Parathyroid adenoma (tissue), 2 donors: ENCODE results near the gene GTPBP6.
"Not testable (repeated sequence)": the region's sequence is repeated elsewhere in the genome, so short reads cannot be mapped to it uniquely, and the experiment has no call there.

ENCODE experiments used
- H2AFZ ChIP-seq: fragments of 300-600 bp; sonication (generic); one replicate; pipeline ENCODE4 v1.7.0; 2017; ENCODE audit warnings: antibody characterized with exemption, mild to moderate bottlenecking
- H3K27ac ChIP-seq: fragments of 300-600 bp; sonication (generic); one replicate; pipeline ENCODE4 v1.7.0; 2017
- H3K27me3 ChIP-seq: fragments of 300-600 bp; sonication (generic); one replicate; pipeline ENCODE4 v1.7.0; 2017; ENCODE audit warnings: low read length; ENCODE audit not compliant: control insufficient read depth, insufficient read depth
- H3K36me3 ChIP-seq: fragments of 300-600 bp; sonication (generic); one replicate; pipeline ENCODE4 v1.7.0; 2017; ENCODE audit warnings: low read length; ENCODE audit not compliant: control insufficient read depth, insufficient read depth
- H3K4me1 ChIP-seq: fragments of 300-600 bp; sonication (generic); one replicate; pipeline ENCODE4 v1.7.0; 2017; ENCODE audit warnings: control low read depth
- H3K4me2 ChIP-seq: fragments of 300-600 bp; sonication (generic); one replicate; pipeline ENCODE4 v1.7.0; 2017; ENCODE audit warnings: low read length
- H3K4me3 ChIP-seq: fragments of 300-600 bp; sonication (generic); one replicate; pipeline ENCODE4 v1.7.0; 2017; ENCODE audit warnings: low read depth, low read length
- H3K79me2 ChIP-seq: fragments of 300-600 bp; sonication (generic); one replicate; pipeline ENCODE4 v1.7.0; 2017; ENCODE audit warnings: control low read depth
- H3K9ac ChIP-seq: fragments of 300-600 bp; sonication (generic); one replicate; pipeline ENCODE4 v1.7.0; 2017; ENCODE audit warnings: mild to moderate bottlenecking
- H3K9me3 ChIP-seq: fragments of 300-600 bp; sonication (generic); one replicate; pipeline ENCODE4 v1.7.0; 2017; ENCODE audit warnings: low read length; ENCODE audit not compliant: control insufficient read depth
- TF ChIP-seq, protein P1 (sequence below): fragments of 300-600 bp; sonication (generic); IDR thresholded peaks from one replicate; pipeline ENCODE4 v1.7.0; 2017; ENCODE audit warnings: antibody characterized with exemption, mild to moderate bottlenecking
- donor health status: primary hyperparathyroidism.

Gene GTPBP6

DNA sequence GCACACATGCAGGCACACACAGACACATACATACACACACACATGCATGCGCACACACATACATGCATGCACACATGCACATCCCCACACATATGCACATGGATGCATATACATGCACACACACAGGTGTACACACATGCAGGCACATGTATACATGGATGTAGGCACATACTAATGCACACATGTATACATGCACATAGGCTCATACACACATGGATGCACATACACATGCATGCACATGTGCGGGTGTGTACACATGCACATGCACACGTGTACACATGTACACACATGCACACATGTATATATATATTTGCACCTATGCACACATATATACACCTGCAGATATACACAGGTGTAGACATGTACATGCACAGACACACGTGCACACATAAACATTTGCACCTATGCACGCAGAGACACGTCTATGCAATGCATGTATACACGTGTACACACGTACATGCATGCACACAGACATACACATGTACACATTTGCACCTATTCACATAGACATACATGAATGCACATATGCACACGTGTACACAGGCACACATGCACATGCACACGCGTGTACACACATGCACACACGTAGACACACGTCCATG lies 33.4 kb downstream of the GTPBP6 start:
- H3K4me2 ChIP-seq: no peak overlapping the region
- TF ChIP-seq, protein P1, sequence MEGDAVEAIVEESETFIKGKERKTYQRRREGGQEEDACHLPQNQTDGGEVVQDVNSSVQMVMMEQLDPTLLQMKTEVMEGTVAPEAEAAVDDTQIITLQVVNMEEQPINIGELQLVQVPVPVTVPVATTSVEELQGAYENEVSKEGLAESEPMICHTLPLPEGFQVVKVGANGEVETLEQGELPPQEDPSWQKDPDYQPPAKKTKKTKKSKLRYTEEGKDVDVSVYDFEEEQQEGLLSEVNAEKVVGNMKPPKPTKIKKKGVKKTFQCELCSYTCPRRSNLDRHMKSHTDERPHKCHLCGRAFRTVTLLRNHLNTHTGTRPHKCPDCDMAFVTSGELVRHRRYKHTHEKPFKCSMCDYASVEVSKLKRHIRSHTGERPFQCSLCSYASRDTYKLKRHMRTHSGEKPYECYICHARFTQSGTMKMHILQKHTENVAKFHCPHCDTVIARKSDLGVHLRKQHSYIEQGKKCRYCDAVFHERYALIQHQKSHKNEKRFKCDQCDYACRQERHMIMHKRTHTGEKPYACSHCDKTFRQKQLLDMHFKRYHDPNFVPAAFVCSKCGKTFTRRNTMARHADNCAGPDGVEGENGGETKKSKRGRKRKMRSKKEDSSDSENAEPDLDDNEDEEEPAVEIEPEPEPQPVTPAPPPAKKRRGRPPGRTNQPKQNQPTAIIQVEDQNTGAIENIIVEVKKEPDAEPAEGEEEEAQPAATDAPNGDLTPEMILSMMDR: no peak
- no peak overlapping the region for H3K9ac ChIP-seq
- no peaks in the 10 kb centered on the region for H3K9me3 ChIP-seq
- no peak overlapping the region for H3K27ac ChIP-seq
- H3K27me3 ChIP-seq: no peaks in the 10 kb centered on the region
- H3K36me3 ChIP-seq: no peaks in the 10 kb centered on the region
- no peak overlapping the region for H3K4me3 ChIP-seq
- no peaks in the 10 kb centered on the region for H3K4me1 ChIP-seq
- no peak overlapping the region for H2AFZ ChIP-seq
- H3K79me2 ChIP-seq: no peaks in the 10 kb centered on the region

DNA sequence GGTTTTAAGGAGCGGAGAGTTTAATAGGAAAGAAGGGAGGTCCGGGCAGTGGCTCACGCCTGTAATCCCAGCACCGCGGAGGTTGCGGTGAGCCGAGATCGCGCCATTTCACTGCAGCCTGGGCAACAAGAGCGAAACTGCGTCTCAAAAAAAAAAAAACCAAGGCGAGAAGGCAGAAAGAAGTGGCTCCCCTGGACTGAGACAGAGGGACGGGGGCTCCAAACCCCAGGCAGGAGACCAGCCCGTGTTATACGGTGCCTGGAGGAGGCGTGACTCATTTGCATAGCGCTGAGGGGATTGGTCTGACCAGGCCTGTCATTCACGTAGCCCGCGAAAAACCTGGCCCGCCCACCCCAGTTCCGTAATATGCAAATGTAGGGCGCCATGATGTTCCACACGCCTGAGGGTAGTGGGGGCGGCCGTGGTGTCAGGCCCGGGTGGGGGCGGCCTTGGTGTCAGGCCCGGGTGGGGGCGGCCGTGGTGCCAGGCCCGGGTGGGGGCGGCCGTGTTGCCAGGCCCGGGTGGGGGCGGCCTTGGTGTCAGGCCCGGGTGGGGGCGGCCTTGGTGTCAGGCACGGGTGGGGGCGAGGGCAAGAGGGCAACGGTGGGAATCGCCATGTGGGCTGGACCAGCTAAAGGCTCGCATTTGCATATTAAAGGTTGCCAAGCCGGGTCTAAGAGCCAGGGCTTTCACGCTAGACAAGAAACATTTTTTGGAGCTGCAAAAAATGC lies 35.3 kb downstream of the GTPBP6 start:
- Histone ChIP-seq H3K9ac (no peak overlapping the region), H3K27me3 (no peaks in the 10 kb centered on the region), H3K27ac (no peak overlapping the region), H3K79me2 (no peaks in the 10 kb centered on the region), H3K9me3 (no peaks in the 10 kb centered on the region), H3K36me3 (no peaks in the 10 kb centered on the region), H3K4me3 (peak overlapping the region; percentile 81), H3K4me1 (no peaks in the 10 kb centered on the region), H2AFZ (peak overlapping the region; percentile 64), H3K4me2 (peak overlapping the region; percentile 99)
- TF ChIP-seq, protein P1: no peak

DNA sequence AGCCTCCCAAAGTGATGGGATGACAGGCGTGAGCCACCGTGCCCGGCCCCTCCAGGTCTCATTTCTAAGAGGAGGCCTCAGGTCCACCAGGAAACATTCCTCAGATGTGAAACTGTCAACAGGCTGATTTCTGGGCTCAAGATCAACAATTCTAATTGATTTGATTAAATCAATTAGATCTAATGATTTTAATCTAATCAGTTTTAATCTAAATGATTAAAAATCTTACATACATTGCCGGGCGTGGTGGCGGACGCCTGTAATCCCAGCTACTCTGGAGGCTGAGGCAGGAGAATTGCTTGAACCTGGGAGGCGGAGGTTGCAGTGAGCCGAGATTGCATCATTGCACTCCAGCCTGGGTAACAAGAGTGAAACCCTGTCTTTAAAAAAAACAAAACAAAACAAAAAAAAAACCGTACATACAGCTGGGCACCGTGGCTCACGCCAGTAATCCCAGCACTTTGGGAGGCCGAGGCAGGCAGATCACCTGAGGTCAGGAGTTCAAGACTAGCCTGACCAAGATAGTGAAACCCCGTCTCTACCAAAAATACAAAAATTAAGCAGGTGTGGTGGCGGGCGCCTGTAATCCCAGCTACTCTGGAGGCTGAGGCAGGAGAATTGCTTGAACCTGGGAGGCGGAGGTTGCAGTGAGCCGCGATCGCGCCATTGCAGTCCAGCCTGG lies 36.5 kb downstream of the GTPBP6 start:
- H3K36me3 ChIP-seq, H3K4me3 ChIP-seq, H3K27me3 ChIP-seq, H3K79me2 ChIP-seq, H2AFZ ChIP-seq, H3K9me3 ChIP-seq, H3K9ac ChIP-seq, H3K4me1 ChIP-seq, H3K4me2 ChIP-seq, H3K27ac ChIP-seq: not testable (repeated sequence)

DNA sequence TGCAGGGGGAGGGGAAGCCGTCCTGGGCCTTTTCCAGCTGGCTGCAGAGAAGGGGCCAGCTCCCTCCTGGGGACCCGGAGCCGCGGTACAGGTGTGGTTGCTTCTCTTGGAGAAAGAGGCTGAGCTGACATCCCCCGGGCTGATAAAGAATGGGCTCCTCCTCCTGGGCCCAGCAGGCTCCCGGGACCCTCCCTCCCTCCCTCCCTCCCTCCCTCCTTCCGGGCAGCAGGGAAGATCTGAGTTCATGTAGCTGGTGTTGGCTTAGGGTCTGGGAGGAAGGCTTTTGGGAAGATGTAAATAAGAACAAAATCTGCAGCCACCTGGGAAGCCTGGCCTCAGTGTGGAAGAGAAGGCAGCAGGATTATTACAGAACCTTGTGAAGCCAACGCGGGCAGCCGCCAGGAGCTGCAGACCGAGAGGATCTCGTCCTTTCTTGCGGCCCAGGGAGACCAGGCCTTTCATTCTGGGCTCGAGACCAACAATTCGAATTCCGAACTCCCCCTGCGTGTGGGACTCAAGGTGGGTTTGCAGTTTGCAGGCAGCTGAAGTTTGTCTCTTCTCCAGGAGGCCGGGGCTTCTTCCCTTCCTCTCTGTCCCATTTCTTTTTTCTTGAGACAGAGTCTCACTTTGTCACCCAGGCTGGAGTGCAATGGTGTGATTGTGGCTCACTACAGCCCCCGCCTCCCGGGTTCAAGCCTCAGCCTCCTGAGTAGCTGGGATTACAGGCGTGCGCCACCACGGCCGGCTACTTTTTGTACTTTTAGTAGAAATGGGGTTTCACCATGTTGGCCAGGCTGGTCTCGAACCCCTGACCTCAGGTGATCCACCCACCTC lies 37.2 kb downstream of the GTPBP6 start, which contains the start of gene PLCXD1:
PLCXD1 (plus strand) TSS at position 216 of the 834 bp plus-strand sequence. CDS start 2,807 bp downstream, outside the sequence.
- no peaks in the 10 kb centered on the region for H3K79me2 ChIP-seq
- H3K9ac ChIP-seq: no peak within 1 kb of the TSS
- no peaks in the 10 kb centered on the region for H3K4me1 ChIP-seq
- TF ChIP-seq, protein P1: no peak
- H2AFZ ChIP-seq: peak within 1 kb of the TSS; percentile 58
- H3K27me3 ChIP-seq: no peaks in the 10 kb centered on the region
- no peaks in the 10 kb centered on the region for H3K9me3 ChIP-seq
- no peaks in the 10 kb centered on the region for H3K36me3 ChIP-seq
- no peak within 1 kb of the TSS for H3K4me2 ChIP-seq
- no peak within 1 kb of the TSS for H3K27ac ChIP-seq
- H3K4me3 ChIP-seq: no peak within 1 kb of the TSS

DNA sequence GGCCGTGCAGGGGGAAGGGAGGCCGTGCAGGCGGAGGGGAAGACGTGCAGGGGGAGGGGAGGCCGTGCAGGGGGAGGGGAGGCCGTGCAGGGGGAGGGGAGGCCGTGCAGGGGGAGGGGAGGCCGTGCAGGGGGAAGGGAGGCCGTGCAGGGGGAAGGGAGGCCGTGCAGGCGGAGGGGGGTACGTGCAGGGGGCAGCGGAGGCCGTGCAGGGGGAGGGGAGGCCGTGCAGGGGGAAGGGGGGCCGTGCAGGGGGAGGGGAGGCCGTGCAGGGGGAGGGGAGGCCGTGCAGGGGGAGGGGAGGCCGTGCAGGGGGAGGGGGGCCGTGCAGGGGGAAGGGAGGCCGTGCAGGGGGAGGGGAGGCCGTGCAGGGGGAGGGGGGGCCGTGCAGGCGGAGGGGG lies 37.9 kb downstream of the GTPBP6 start:
- H3K9ac ChIP-seq, H3K4me2 ChIP-seq, H3K36me3 ChIP-seq, H2AFZ ChIP-seq, H3K4me3 ChIP-seq, H3K4me1 ChIP-seq, H3K79me2 ChIP-seq, H3K27me3 ChIP-seq, H3K9me3 ChIP-seq, H3K27ac ChIP-seq: not testable (repeated sequence)

DNA sequence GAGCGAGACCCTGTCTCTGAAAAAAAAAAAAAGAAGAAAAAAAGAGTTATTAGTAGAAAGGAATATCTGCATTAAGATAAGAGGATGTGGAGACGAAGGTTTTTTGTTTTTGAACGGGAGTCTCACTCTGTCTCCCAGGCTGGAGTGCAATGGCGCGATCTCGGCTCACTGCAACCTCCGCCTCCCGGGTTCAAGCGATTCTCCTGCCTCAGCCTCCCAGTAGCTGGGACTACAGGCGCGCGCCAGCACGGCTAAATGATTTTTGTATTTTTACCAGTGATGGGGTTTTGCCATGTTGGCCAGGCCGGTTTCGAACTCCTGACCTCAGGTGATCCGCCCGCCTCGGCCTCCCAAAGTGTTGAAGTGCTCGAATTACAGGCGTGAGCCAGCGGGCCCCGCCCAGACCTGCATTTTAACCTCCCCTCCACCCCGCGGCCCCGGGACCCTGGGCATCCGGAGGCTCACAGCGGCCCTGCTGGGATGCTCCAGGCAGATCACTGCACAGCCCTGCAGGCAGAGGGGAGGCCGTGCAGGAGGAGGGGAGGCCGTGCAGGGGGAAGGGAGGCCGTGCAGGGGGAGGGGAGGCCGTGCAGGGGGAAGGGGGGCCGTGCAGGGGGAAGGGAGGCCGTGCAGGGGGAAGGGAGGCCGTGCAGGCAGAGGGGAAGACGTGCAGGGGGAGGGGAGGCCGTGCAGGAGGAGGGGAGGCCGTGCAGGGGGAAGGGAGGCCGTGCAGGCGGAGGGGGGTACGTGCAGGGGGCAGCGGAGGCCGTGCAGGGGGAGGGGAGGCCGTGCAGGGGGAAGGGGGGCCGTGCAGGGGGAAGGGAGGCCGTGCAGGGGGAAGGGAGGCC lies 38.6 kb downstream of the GTPBP6 start:
- H3K4me1 ChIP-seq: not testable (repeated sequence)

More for the DNA sequence above, 38.6 kb downstream of the GTPBP6 start:
- H3K36me3 ChIP-seq, H3K4me3 ChIP-seq, H3K79me2 ChIP-seq, H3K9ac ChIP-seq, H3K27me3 ChIP-seq, H2AFZ ChIP-seq, H3K27ac ChIP-seq, H3K4me2 ChIP-seq, H3K9me3 ChIP-seq: not testable (repeated sequence)
